ENCODE data around the gene SORCS3.

GRCh38 chr10:104690101-104690500, 49.0 kb downstream of the SORCS3 start:
- TF ChIP-seq CTCF (IDR thresholded peaks at IDR 0.05) (no peak), POLR2A (IDR thresholded peaks at IDR 0.05) (no peak)
